Natural killer cell (primary cell): Measurements from ENCODE around the gene CDK2. TPM values are rescaled to one million over a fixed set of nuclear protein-coding genes. Genes with fewer than 3 reads are reported as not detected.

Experiments used
- ATAC-seq, 3 donors: fragments of 150-1000 bp in 2 of 3; fragments of 200-7000 bp in 1 of 3; cut with Tn5 transposase; 1 replicate in 1 of 3; 2 replicates in 2 of 3; pipeline ENCODE4 v1.10.0; 2021; ENCODE audit warnings: mild to moderate bottlenecking in 2 of 3, moderate library complexity in 2 of 3
- DNase-seq, 2 donors: peaks; one replicate each; pipeline versions ENCODE4 v3.0.0 to v3.0.0-alpha.2; 2013 to 2021; ENCODE audit warnings: mixed read lengths in 1 of 2
- H3K27ac ChIP-seq: one replicate; pipeline ENCODE4 v1.5.1; 2013; ENCODE audit warnings: mild to moderate bottlenecking, low read length
- H3K27me3 ChIP-seq: one replicate; pipeline ENCODE4 v1.6.1; 2013; ENCODE audit warnings: low read length; ENCODE audit not compliant: control insufficient read depth, insufficient read depth
- H3K36me3 ChIP-seq: one replicate; pipeline ENCODE4 v1.6.1; 2013; ENCODE audit warnings: low read length; ENCODE audit not compliant: control insufficient read depth, insufficient read depth
- H3K4me1 ChIP-seq: one replicate; pipeline ENCODE4 v1.6.1; 2013; ENCODE audit warnings: low read length; ENCODE audit not compliant: control insufficient read depth, insufficient read depth
- H3K4me3 ChIP-seq: one replicate; pipeline ENCODE4 v1.5.1; 2013; ENCODE audit warnings: low read length
- H3K9me3 ChIP-seq: one replicate; pipeline ENCODE4 v1.6.1; 2013; ENCODE audit warnings: low read length; ENCODE audit not compliant: control insufficient read depth, insufficient read depth
- H3K27ac Mint-ChIP-seq, 2 donors: one replicate each; pipeline ENCODE4 v1.8.0; 2022; ENCODE audit warnings: mild to moderate bottlenecking in 2 of 2, mixed read lengths in 2 of 2, moderate library complexity in 1 of 2
- H3K27me3 Mint-ChIP-seq, 2 donors: one replicate each; pipeline ENCODE4 v1.8.0; 2022; ENCODE audit warnings: low read depth in 2 of 2, mixed read lengths in 2 of 2
- H3K36me3 Mint-ChIP-seq: one replicate; pipeline ENCODE4 v1.8.0; 2022; ENCODE audit warnings: mixed read lengths
- H3K4me1 Mint-ChIP-seq, 2 donors: one replicate each; pipeline ENCODE4 v1.8.0; 2022; ENCODE audit warnings: mixed read lengths in 2 of 2
- H3K4me3 Mint-ChIP-seq: one replicate; pipeline ENCODE4 v1.8.0; 2022; ENCODE audit warnings: mild to moderate bottlenecking, moderate library complexity, mixed read lengths
- H3K9me3 Mint-ChIP-seq, 2 donors: one replicate each; pipeline ENCODE4 v1.8.0; 2022; ENCODE audit warnings: mixed read lengths in 2 of 2
- CTCF ChIP-seq: fragments of 200-600 bp; IDR thresholded peaks from one replicate; pipeline ENCODE4 v1.8.0; 2022; ENCODE audit warnings: antibody characterized with exemption
- WGBS: methylation state at CpG from one replicate; pipeline ENCODE4 v1.1.7; 2013; ENCODE audit warnings: missing lambda C conversion rate; ENCODE audit not compliant: insufficient coverage; 5-methylcytosine and 5-hydroxymethylcytosine counted together
- intact Hi-C: fragments of 100-400 bp; cut with micrococcal nuclease; formaldehyde crosslinking; loops from one replicate; pipeline ENCODE4 v1.14.2; 2022
- total RNA-seq, 4 donors: library from RNA; stranded (reverse); fragments of 120-200 nt in 1 of 4; gene quantifications; one replicate each; pipeline versions ENCODE4 v1.2.3 to v1.2.4, GENCODE V29; 2013 to 2022

CDK2 gene
- total RNA-seq, 3 donors from 2014 or later (not counting 1 experiment from before 2014, with no cell fraction given): 19.5 to 27.3 (median 27.3) TPM

DNA sequence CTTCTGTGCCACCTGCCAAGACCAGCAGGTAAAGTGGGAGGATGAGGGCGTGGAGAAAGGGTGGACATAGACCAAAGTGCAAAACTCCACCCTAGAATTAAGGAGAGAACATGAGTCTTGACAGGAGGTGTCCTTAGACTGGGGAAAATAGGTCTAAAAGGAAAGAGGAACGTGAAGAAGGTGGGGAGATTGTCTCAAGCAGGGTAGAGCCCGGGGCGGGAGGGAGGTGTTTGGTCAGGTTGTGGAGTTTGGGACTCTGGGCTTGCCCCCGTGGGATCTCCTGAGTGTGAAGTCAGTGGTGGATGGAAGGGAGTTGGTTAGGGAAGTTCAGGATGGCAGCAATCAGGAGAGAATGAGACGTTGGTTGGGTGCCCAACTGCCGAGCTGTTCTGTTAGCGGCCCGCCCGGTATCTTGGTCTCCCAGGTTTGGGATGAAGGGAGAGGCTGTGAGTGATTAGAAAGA lies 35.3 kb upstream of the CDK2 start:
- H3K4me3 Mint-ChIP-seq: peak overlapping the region; percentile 99
- Histone ChIP-seq H3K9me3 (no peaks in the 10 kb centered on the region), H3K27ac (peak overlapping the region; percentile 96), H3K4me1 (peaks cover 55% of the 10 kb centered on the region), H3K27me3 (no peaks in the 10 kb centered on the region), H3K4me3 (peak overlapping the region; percentile 79), H3K36me3 (peaks cover 2% of the 10 kb centered on the region)
- no peak for DNase-seq
- H3K36me3 Mint-ChIP-seq: no peaks in the 10 kb centered on the region
- no peak for TF ChIP-seq CTCF
- H3K4me1 Mint-ChIP-seq: peaks cover 46 to 60% of the 10 kb centered on the region in 2 donors
- H3K27me3 Mint-ChIP-seq: no peaks in the 10 kb centered on the region
- intact Hi-C loops: loop anchor here (5.0 kb wide), 1 partner anchor 204 kb away; the partner anchor contains the start of gene CD63
- no peak for ATAC-seq
- 3% methylated on average over 10 of the region's 10 CpGs for WGBS
- peak overlapping the region; percentile 97 to 98 for H3K27ac Mint-ChIP-seq
- H3K9me3 Mint-ChIP-seq: no peaks in the 10 kb centered on the region

DNA sequence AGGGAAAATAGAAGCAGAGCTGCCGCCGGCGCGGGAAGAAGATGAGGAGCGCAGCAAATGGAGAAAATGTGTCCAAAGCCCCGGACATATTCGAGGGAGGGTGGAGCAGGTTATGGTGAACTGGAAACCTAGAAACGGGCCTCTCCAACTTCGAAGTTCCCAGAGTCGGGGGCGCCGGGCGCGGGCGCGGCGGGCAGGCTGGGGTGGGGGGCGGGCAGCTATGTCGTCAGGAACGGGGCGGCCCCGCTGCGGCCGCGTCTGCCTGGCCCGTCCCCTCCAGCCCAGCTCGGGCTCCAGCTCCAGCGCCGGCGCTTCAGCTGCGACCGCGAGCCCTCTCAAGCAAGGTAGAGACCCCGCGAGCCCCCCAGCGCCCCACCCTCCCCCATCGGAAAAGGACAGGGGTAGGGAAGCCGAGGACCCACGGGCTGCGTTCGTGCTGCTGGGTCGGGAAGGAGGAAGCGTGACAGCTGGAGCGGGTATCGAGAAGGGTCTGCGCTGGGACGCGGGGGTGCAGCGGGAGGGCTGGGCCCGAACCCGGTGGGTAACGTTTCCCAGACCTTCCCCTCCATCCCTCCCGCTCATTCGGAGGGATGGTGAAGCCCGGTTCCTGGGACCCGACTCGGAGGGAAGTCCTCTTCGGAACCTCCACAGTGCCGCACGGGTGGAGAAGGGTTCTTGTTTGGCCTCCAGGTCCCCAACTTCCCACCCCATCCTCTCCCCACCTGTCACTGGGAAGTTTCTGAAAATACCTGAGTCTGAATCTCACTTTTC lies 34.7 kb upstream of the CDK2 start:
- DNase-seq: peak; percentile 40 to 57
- peak; percentile 17 to 40 (median 30) for ATAC-seq
- peaks cover 6% of the 10 kb centered on the region for H3K36me3 ChIP-seq
- intact Hi-C loops: loop anchor here (5.0 kb wide), 1 partner anchor 205 kb away; the partner anchor contains the start of gene CD63
- TF ChIP-seq CTCF: no peak
- H3K4me1 Mint-ChIP-seq: peaks cover 42 to 54% of the 10 kb centered on the region in 2 donors
- H3K27ac ChIP-seq: peak overlapping the region; percentile 96
- peaks cover 52% of the 10 kb centered on the region for H3K4me1 ChIP-seq
- H3K4me3 ChIP-seq: peak overlapping the region; percentile 79
- peak overlapping the region; percentile 97 to 98 for H3K27ac Mint-ChIP-seq
- no peaks in the 10 kb centered on the region for H3K27me3 ChIP-seq
- peak overlapping the region; percentile 99 for H3K4me3 Mint-ChIP-seq
- H3K9me3 ChIP-seq: no peaks in the 10 kb centered on the region
- no peaks in the 10 kb centered on the region for H3K9me3 Mint-ChIP-seq
- WGBS: under 1% methylated on average over 57 of the region's 60 CpGs
- H3K27me3 Mint-ChIP-seq: no peaks in the 10 kb centered on the region
- no peaks in the 10 kb centered on the region for H3K36me3 Mint-ChIP-seq

DNA sequence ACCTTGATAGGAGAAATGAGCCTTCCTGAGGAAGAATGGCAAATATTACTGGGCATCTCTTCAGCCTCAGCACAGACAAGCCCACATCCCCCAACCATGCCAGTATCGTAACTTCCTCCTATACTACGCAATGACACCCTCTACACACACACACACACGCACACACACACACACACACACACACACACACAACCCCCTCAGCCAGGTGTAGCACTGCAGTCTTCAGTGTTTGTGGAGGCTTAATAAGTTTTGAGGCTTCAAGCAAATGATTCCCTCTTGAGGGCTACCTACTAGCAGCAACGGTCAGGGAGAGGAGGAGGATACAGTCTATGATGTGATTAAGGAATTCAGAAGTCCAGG lies 34.1 kb upstream of the CDK2 start:
- H3K27ac Mint-ChIP-seq: peak overlapping the region; percentile 97 to 98
- peak in 1 of 2 donors; percentile 78 for DNase-seq
- peak overlapping the region; percentile 96 for H3K27ac ChIP-seq
- H3K36me3 ChIP-seq: peaks cover 11% of the 10 kb centered on the region
- peak; percentile 28 to 65 (median 44) for ATAC-seq
- H3K27me3 ChIP-seq: no peaks in the 10 kb centered on the region
- no peak for TF ChIP-seq CTCF
- H3K9me3 ChIP-seq: no peaks in the 10 kb centered on the region
- no peaks in the 10 kb centered on the region for H3K27me3 Mint-ChIP-seq
- peak overlapping the region; percentile 99 for H3K4me3 Mint-ChIP-seq
- no peaks in the 10 kb centered on the region for H3K9me3 Mint-ChIP-seq
- H3K4me1 Mint-ChIP-seq: peaks cover 42 to 50% of the 10 kb centered on the region in 2 donors
- no peaks in the 10 kb centered on the region for H3K36me3 Mint-ChIP-seq
- WGBS: 2% methylated on average over 3 of the region's 4 CpGs
- intact Hi-C loops: loop anchor here (5.0 kb wide), 1 partner anchor 205 kb away; the partner anchor contains the start of gene CD63
- peak overlapping the region; percentile 79 for H3K4me3 ChIP-seq
- H3K4me1 ChIP-seq: peaks cover 52% of the 10 kb centered on the region
